HepG2 (cell line): ENCODE results near the gene GP9.

Experiments
- CTCF ChIP-seq: sonication (generic); formaldehyde crosslinking; IDR thresholded peaks from 2 replicates; pipeline ENCODE4 v1.5.0; 2020; ENCODE audit warnings: mild to moderate bottlenecking, missing genetic modification reagents, moderate library complexity
- EP300 ChIP-seq, 3 experiments: sonication (generic) in 1 of 3; formaldehyde crosslinking in 1 of 3; IDR thresholded peaks; 2 replicates each; pipeline versions ENCODE4 v1.5.1 to v1.6.1; 2011 to 2020; ENCODE audit warnings: low read depth in 2 of 3, low read length in 2 of 3, borderline replicate concordance in 1 of 3, improper control_type of control experiment in 1 of 3, mild to moderate bottlenecking in 1 of 3, missing genetic modification reagents in 1 of 3, moderate library complexity in 1 of 3
- ZNF30 ChIP-seq: sonication (generic); formaldehyde crosslinking; IDR thresholded peaks from 2 replicates; pipeline ENCODE4 v1.5.0; 2020; ENCODE audit warnings: mild to moderate bottlenecking, missing genetic modification reagents

- no peak for TF ChIP-seq CTCF (CRISPR knock-in tag)
- no peak for TF ChIP-seq ZNF30 (CRISPR knock-in tag)
- TF ChIP-seq EP300 (IDR thresholded peaks at IDR 0.05; ENCODE audit: low read depth in 2 of 2, low read length in 2 of 2), result no peak
- TF ChIP-seq EP300 (CRISPR knock-in tag; IDR thresholded peaks at IDR 0.05; ENCODE audit: borderline replicate concordance), result no peak
Measured at GRCh38 chr3:129061023-129061887, 676 bp downstream of the GP9 start.
